HepG2 (cell line): Measurements from ENCODE around the gene CFAP73. TPM values are rescaled to one million over a fixed set of nuclear protein-coding genes. Genes with fewer than 3 reads are reported as not detected.

Experiments used
- GABPB1 ChIP-seq: IDR thresholded peaks from 2 replicates; pipeline ENCODE4 v1.6.1; 2016; ENCODE audit warnings: mild to moderate bottlenecking, missing genetic modification reagents, moderate library complexity, missing compliant biosample characterization
- KDM3A ChIP-seq: IDR thresholded peaks from 2 replicates; pipeline ENCODE4 v1.6.1; 2018; ENCODE audit warnings: low read depth, missing compliant biosample characterization
- MTF2 ChIP-seq: sonication (generic); formaldehyde crosslinking; IDR thresholded peaks from 2 replicates; pipeline ENCODE4 v1.5.0; 2020; ENCODE audit warnings: missing genetic modification reagents, borderline replicate concordance
- POLR2AphosphoS2 ChIP-seq: IDR thresholded peaks from 2 replicates; pipeline ENCODE4 v1.6.1; 2011; ENCODE audit warnings: low read depth, low read length, improper control_type of control experiment
- RFXAP ChIP-seq: sonication (generic); formaldehyde crosslinking; IDR thresholded peaks from 2 replicates; pipeline ENCODE4 v1.4.0; 2020; ENCODE audit warnings: missing genetic modification reagents, borderline replicate concordance
- RXRA ChIP-seq: sonication (generic); formaldehyde crosslinking; IDR thresholded peaks from 2 replicates; pipeline ENCODE4 v1.5.1; 2020; ENCODE audit warnings: missing genetic modification reagents
- SMARCE1 ChIP-seq: fragments of 450-650 bp; IDR thresholded peaks from 2 replicates; pipeline ENCODE4 v1.6.1; 2017; ENCODE audit warnings: borderline replicate concordance
- TFAP4 ChIP-seq: sonication (generic); IDR thresholded peaks from 2 replicates; pipeline ENCODE4 v1.6.1; 2016; ENCODE audit warnings: low read depth, borderline replicate concordance
- TFDP2 ChIP-seq: sonication (generic); formaldehyde crosslinking; IDR thresholded peaks from 2 replicates; pipeline ENCODE4 v1.4.0; 2020; ENCODE audit warnings: missing genetic modification reagents
- ZBTB14 ChIP-seq: sonication (generic); formaldehyde crosslinking; IDR thresholded peaks from 2 replicates; pipeline ENCODE4 v1.4.0; 2020; ENCODE audit warnings: missing genetic modification reagents
- ZBTB40 ChIP-seq, 2 experiments: fragments of 450-650 bp in 1 of 2; sonication (generic) in 1 of 2; formaldehyde crosslinking in 1 of 2; IDR thresholded peaks; 2 replicates each; pipeline versions ENCODE4 v1.6.1 to v1.8.0; 2016 to 2022; ENCODE audit warnings: antibody characterized with exemption in 1 of 2, mild to moderate bottlenecking in 1 of 2, missing genetic modification reagents in 1 of 2
- ZC3H4 ChIP-seq: sonication (generic); formaldehyde crosslinking; IDR thresholded peaks from 2 replicates; pipeline ENCODE4 v1.4.0; 2020; ENCODE audit warnings: missing genetic modification reagents, borderline replicate concordance
- ZFP41 ChIP-seq: sonication (generic); formaldehyde crosslinking; IDR thresholded peaks from 2 replicates; pipeline ENCODE4 v1.4.0; 2020; ENCODE audit warnings: mild to moderate bottlenecking, missing genetic modification reagents, borderline replicate concordance
- ZNF331 ChIP-seq: sonication (generic); formaldehyde crosslinking; IDR thresholded peaks from 2 replicates; pipeline ENCODE4 v1.4.0; 2020; ENCODE audit warnings: missing genetic modification reagents
- ZNF441 ChIP-seq: sonication (generic); formaldehyde crosslinking; IDR thresholded peaks from 2 replicates; pipeline ENCODE4 v1.7.0; 2021; ENCODE audit warnings: missing genetic modification reagents, borderline replicate concordance
- polyA plus RNA-seq, 8 experiments: library from polyadenylated mRNA; depleted of rRNA in 3 of 8; stranded (reverse) in 7 of 8; unstranded in 1 of 8; fragments of >200 nt; fragmentation: Illumina TruSeq in 4 of 8; extraction: Trizol in 4 of 8; gene quantifications; 2 replicates each; pipeline versions ENCODE4 v1.2.1 to v1.2.3, GENCODE V29; 2011 to 2016; ENCODE audit warnings: low read depth in 4 of 8, missing spikeins in 1 of 8, mixed read lengths in 1 of 8; ENCODE audit not compliant: insufficient read depth in 1 of 8
- total RNA-seq, 5 experiments: library from RNA; depleted of rRNA; stranded (reverse); fragments of >200 nt; fragmentation: Illumina TruSeq; extraction: Trizol; gene quantifications; 2 replicates each; pipeline ENCODE4 v1.2.3, GENCODE V29; 2016; ENCODE audit warnings: low read depth in 1 of 5

CFAP73 gene
- total and polyA plus RNA-seq, 2 of the 13 experiments (the other 11 are each of a cell fraction or from before 2014, with no cell fraction given), result not detected

- TF ChIP-seq ZNF331 (CRISPR knock-in tag) (0 out of 2 replicates have a peak, but pooled peaks have one; percentile 24), ZNF441 (CRISPR knock-in tag) (no peak), ZBTB14 (peak; percentile 28; the same call in 1 of the 2 replicates), ZFP41 (CRISPR knock-in tag) (peak; percentile 28; the same call in 1 of the 2 replicates), KDM3A (CRISPR knock-in tag) (0 out of 2 replicates have a peak, but pooled peaks have one; percentile 48), ZBTB40 (IDR thresholded peaks at IDR 0.05) (no peak), ZBTB40 (CRISPR knock-in tag; IDR thresholded peaks at IDR 0.05) (0 out of 2 replicates have a peak, but pooled peaks have one; percentile 43), TFDP2 (0 out of 2 replicates have a peak, but pooled peaks have one; percentile 19), POLR2AphosphoS2 (no peak), GABPB1 (CRISPR knock-in tag) (peak; percentile 46; the same call in 1 of the 2 replicates), ZC3H4 (no peak), RXRA (CRISPR knock-in tag) (0 out of 2 replicates have a peak, but pooled peaks have one; percentile 59), TFAP4 (no peak), SMARCE1 (no peak), RFXAP (peak; percentile 55; the same call in 1 of the 2 replicates), MTF2 (CRISPR knock-in tag) (peak; percentile 90; the same call in 1 of the 2 replicates)
These were observed 3.6 kb downstream of the CFAP73 start (continued) for GRCh38 chr12:113152835-113153814.
